IPS-NIHi7 (cell line): ENCODE results near the gene TMEM141.
A peak's percentile ranks its signal among the peaks of the same experiment; 100 is the strongest.
"Not testable (repeated sequence)": the region's sequence is repeated elsewhere in the genome, so short reads cannot be mapped to it uniquely, and the experiment has no call there.

Experiments
- DNase-seq: peaks from one replicate; pipeline ENCODE4 v3.0.0; 2012; ENCODE audit warnings: mixed read lengths; ENCODE audit errors: extremely low spot score

The TMEM141 gene

GRCh38 chr9:136794281-136794999, 3.3 kb downstream of the TMEM141 start:
- no peak for DNase-seq

GRCh38 chr9:136795000-136795348, 3.8 kb downstream of the TMEM141 start:
- no peak for DNase-seq

GRCh38 chr9:136796238-136796774, 5.2 kb downstream of the TMEM141 start, which contains the start of gene CCDC183:
Gene CCDC183, plus strand, starts transcription at chr9:136796338. Its CDS starts 60 bp downstream, at chr9:136796398.
- no peak for DNase-seq

- not testable (repeated sequence) for DNase-seq
These were observed 5.7 kb downstream of the TMEM141 start for GRCh38 chr9:136796775-136797347.

GRCh38 chr9:136798708-136799078, 7.5 kb downstream of the TMEM141 start:
- no peak for DNase-seq

GRCh38 chr9:136799079-136799853, 8.1 kb downstream of the TMEM141 start:
- no peak for DNase-seq

- DNase-seq: peak; percentile 85
These were observed 8.9 kb downstream of the TMEM141 start for GRCh38 chr9:136799854-136800657.

- DNase-seq: no peak
These were observed 11.2 kb downstream of the TMEM141 start for GRCh38 chr9:136802321-136802720.

- not testable (repeated sequence) for DNase-seq
These were observed 11.9 kb downstream of the TMEM141 start for GRCh38 chr9:136803009-136803550.

GRCh38 chr9:136803551-136804508, 12.7 kb downstream of the TMEM141 start:
- DNase-seq: no peak

GRCh38 chr9:136804509-136805206, 13.5 kb downstream of the TMEM141 start:
- no peak for DNase-seq

GRCh38 chr9:136805207-136805740, 14.1 kb downstream of the TMEM141 start:
- no peak for DNase-seq

- no peak for DNase-seq
These were observed 14.9 kb downstream of the TMEM141 start for GRCh38 chr9:136806067-136806466.

- no peak for DNase-seq
These were observed 15.6 kb downstream of the TMEM141 start for GRCh38 chr9:136806631-136807201.

GRCh38 chr9:136807281-136808074, 16.3 kb downstream of the TMEM141 start, which contains the start of gene RABL6:
Gene RABL6, plus strand, starts transcription at chr9:136807948. Its CDS starts 249 bp downstream, at chr9:136808197.
- peak; percentile 92 for DNase-seq

GRCh38 chr9:136808075-136808805, 17.1 kb downstream of the TMEM141 start:
- no peak for DNase-seq

GRCh38 chr9:136808806-136809158, 17.6 kb downstream of the TMEM141 start:
- no peak for DNase-seq
